NB4 (cell line): ENCODE results near the gene KLHL17.

Source experiments
- MYC ChIP-seq: IDR thresholded peaks from 2 replicates; pipeline ENCODE4 v1.6.1; 2011; ENCODE audit warnings: low read depth, low read length
- POLR2A ChIP-seq: IDR thresholded peaks from 2 replicates; pipeline ENCODE4 v1.6.1; 2011; ENCODE audit warnings: mild to moderate bottlenecking; ENCODE audit not compliant: insufficient read length; ENCODE audit errors: extremely low read depth
- TF ChIP-seq, protein P1 (sequence below): IDR thresholded peaks from one replicate; pipeline ENCODE4 v1.5.1; 2012; ENCODE audit warnings: low read depth, low read length
- TF ChIP-seq, protein P2 (sequence below): IDR thresholded peaks from 2 replicates; pipeline ENCODE4 v1.6.1; 2011; ENCODE audit warnings: low read depth, low read length

DNA sequence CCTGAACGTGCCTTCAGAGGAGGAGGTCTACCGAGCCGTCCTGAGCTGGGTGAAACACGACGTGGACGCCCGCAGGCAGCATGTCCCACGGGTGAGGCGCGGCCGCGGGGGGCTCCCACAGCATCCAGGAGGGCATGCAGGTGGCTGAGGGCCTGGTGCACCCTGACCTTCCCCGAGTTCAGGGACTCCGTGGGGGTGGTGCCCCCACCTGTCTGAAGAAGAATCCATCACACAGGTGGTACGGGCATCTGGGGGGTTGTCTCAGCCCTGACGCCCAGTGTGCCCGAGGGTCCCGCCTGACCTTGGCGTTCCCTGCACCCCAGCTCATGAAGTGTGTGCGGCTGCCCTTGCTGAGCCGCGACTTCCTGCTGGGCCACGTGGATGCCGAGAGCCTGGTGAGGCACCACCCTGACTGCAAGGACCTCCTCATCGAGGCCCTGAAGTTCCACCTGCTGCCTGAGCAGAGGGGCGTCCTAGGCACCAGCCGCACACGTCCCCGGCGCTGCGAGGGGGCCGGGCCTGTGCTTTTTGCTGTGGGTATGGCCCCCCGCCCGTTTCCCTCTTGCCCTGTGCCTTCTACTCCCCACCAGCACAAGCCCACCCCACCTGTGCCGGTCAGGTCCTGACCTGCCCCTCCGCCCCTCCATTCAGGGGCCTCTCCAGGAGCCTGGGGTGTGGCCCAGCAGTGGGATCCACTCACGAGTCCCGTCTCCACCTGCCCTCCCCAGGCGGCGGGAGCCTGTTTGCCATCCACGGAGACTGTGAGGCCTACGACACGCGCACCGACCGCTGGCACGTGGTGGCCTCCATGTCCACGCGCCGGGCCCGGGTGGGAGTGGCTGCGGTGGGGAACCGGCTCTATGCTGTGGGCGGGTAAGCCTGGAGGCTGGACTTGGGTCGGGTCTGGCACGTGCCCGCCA lies 2.3 kb downstream of the KLHL17 start:
- no peak for TF ChIP-seq POLR2A
- TF ChIP-seq, protein P1, sequence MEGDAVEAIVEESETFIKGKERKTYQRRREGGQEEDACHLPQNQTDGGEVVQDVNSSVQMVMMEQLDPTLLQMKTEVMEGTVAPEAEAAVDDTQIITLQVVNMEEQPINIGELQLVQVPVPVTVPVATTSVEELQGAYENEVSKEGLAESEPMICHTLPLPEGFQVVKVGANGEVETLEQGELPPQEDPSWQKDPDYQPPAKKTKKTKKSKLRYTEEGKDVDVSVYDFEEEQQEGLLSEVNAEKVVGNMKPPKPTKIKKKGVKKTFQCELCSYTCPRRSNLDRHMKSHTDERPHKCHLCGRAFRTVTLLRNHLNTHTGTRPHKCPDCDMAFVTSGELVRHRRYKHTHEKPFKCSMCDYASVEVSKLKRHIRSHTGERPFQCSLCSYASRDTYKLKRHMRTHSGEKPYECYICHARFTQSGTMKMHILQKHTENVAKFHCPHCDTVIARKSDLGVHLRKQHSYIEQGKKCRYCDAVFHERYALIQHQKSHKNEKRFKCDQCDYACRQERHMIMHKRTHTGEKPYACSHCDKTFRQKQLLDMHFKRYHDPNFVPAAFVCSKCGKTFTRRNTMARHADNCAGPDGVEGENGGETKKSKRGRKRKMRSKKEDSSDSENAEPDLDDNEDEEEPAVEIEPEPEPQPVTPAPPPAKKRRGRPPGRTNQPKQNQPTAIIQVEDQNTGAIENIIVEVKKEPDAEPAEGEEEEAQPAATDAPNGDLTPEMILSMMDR: no peak
- TF ChIP-seq, protein P2, sequence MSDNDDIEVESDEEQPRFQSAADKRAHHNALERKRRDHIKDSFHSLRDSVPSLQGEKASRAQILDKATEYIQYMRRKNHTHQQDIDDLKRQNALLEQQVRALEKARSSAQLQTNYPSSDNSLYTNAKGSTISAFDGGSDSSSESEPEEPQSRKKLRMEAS: no peak
- TF ChIP-seq MYC: no peak
